GM20000 (cell line): ENCODE data around the gene PRR33.

Experiments
- DNase-seq: peaks from one replicate; pipeline ENCODE4 v3.0.0; 2012; ENCODE audit warnings: low spot score
- TF ChIP-seq, protein P1 (sequence below): IDR thresholded peaks from 2 replicates; pipeline ENCODE4 v1.5.1; 2012; ENCODE audit warnings: mild to moderate bottlenecking, control low read depth; ENCODE audit errors: extremely low read depth, missing control alignments

The PRR33 gene

GRCh38 chr11:1871531-1871930 lies 20.2 kb downstream of the PRR33 start:
- TF ChIP-seq, protein P1, sequence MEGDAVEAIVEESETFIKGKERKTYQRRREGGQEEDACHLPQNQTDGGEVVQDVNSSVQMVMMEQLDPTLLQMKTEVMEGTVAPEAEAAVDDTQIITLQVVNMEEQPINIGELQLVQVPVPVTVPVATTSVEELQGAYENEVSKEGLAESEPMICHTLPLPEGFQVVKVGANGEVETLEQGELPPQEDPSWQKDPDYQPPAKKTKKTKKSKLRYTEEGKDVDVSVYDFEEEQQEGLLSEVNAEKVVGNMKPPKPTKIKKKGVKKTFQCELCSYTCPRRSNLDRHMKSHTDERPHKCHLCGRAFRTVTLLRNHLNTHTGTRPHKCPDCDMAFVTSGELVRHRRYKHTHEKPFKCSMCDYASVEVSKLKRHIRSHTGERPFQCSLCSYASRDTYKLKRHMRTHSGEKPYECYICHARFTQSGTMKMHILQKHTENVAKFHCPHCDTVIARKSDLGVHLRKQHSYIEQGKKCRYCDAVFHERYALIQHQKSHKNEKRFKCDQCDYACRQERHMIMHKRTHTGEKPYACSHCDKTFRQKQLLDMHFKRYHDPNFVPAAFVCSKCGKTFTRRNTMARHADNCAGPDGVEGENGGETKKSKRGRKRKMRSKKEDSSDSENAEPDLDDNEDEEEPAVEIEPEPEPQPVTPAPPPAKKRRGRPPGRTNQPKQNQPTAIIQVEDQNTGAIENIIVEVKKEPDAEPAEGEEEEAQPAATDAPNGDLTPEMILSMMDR: no peak

GRCh38 chr11:1870721-1871466 lies 20.8 kb downstream of the PRR33 start:
- no peak for DNase-seq
- TF ChIP-seq, protein P1: no peak

More at GRCh38 chr11:1871531-1871930, 20.2 kb downstream of the PRR33 start:
- no peak for DNase-seq

- DNase-seq: no peak
- TF ChIP-seq, protein P1: no peak
Measured at GRCh38 chr11:1870326-1870696, 21.4 kb downstream of the PRR33 start.

DNA sequence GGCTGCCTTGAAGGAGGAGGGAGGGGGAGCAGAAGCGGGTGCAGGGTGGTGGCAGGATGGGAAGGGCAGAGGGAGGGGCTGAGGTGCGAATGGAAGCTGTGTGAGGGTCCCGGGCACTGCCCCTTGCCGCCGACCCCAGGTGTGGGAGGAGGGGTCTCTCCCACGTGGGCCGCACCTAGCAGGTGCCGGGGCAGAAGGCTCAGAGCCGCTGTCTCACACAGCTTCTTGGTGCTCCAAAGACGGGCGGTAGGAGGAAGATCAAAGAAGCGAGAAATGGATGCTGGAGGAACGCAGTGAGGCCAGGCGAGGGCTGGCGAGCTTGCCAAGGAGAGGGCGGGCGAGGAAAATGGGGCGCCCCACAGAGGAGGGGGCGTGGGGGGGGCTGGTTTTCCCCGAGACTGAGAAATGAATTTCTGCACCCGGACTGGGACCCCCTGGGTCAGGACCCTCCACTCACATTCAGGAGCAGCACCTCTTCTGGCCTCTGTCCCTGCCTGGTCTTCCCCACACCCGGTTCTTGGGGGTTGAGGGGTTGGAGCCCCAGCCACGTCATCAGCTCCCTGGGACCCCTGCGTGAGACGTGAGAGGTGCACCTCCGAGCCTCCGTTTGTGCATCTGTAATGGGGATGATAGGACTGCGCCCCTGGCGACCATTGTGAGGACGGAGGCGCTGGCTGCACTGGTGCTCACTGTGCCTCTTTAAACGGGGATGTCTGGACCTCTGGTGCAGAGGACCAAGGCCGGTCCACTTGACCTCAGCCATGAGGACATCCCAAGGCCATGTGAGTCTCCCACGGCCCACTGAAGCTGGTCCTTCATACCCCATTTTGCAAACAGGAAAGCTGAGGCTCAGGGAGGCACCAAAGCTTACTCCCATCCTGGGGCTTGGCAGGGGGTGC lies 22.0 kb downstream of the PRR33 start:
- TF ChIP-seq, protein P1: no peak
- DNase-seq: no peak

DNA sequence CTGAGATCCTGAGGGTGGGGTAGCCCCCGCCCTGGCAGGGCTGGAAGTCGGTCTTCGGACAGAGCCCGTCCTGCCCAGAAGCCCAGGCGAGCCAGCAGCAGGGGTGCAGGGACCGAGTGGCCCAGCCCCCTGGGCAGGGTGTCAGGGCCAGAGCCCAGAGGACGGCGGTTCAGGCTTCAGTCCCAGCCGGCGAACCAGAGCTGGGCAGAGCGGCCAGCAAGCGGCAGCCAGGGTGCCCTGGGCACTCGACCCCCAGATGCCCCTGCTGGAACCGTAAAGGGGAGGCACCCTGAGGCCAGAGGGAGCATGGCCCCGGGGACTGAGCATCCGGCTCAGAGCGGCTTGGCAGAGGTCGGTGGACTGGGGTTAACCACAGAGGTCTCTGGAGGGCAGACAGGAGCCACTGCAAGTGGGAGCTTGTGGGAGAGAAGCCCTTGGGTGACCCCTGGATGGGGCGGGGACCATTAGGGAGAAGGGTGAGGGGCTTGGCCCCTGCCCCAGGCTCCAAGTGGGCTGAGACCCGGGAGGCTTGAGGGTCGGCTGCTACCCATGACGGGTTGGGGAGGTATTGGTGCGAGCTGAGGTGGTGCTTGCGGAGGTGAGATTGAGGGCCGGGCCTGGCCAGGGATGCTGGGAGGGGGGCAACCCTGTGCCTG lies 22.9 kb downstream of the PRR33 start:
- TF ChIP-seq, protein P1: no peak
- no peak for DNase-seq

GRCh38 chr11:1868056-1868635 lies 23.5 kb downstream of the PRR33 start:
- TF ChIP-seq, protein P1: no peak
- no peak for DNase-seq
